ENCODE results near the gene PCDHGC5.

PCDHGC5 gene

DNA sequence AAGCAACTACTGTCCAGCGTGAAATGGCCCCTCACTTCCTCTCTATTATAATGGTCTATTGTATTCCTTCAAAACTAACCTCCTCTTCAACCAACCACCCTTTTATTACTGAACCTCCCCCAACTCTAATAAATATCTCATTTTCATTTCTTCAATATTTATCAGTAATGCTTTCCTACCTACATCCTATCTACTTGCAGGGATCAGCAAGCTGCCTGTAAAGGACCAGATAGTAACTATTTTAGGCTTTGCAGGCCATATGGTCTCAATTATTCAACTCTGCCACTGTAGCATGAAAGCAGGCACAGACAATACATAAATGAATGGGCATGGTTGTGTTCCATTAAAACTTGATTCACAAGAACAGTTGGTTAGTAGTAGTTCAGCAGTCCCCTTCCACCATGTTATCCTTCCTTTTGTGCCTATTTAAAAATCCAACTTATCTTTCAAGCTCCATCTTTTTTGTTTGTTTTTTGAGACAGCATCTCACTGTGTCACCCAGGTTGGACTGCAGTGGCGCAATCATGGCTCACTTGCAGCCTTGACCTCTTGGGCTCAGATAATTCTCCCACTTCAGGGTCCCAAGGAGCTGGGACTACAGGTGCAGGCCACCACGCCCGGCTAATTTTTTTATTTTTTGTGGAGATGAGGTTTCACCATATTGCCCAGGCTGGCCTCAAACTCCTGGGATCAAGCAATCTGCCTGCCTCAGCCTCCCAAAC lies 45.8 kb downstream of the PCDHGC5 start:
- no peak for DNase-seq
